ENCODE results near the gene CDKL1.

The CDKL1 gene

DNA sequence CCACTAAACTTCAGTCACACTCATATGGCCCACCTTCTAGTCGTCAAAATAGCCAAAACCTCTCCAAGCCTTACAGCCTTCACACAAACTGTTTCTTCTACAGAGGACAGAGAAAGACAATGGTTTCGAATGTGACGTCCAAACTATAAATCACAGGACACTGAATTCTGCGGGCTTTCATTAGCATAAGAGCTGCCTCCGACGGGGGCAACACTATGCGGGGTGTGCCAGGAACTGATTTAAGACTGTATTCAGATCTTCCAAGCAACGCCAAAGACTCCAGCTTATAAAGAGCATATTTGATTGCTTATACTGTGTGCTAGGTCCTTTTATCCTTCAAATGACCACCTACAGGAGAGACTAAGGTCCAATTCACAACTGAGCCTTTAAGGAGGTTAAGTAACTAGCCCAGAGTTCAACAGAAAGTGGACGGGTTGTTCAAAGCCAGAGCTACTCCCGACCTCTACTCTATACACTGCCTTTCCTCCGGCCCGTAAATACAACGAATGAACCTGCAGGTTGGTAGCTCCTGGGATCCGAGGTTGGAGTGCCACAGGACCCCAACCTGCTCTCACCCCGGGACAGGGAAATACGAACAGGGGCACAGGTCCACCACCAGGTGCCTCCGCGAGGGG, 85.2 kb downstream of the CDKL1 start:
- Histone ChIP-seq H3K36me3 (ENCODE audit: insufficient read depth, low read length) (no peaks in the 10 kb centered on the region), H3K4me1 (ENCODE audit: control insufficient read depth, insufficient read depth, low read length, unreplicated experiment) (peaks cover 17% of the 10 kb centered on the region), H3K27me3 (ENCODE audit: insufficient read depth, low read length) (no peaks in the 10 kb centered on the region), H2AFZ (ENCODE audit: low read length, unreplicated experiment) (peak overlapping the region; percentile 86), H3K4me3 (ENCODE audit: low read depth, low read length) (peak overlapping the region; percentile 89), H3K79me2 (ENCODE audit: control insufficient read depth, insufficient read depth, low read length, unreplicated experiment) (peaks cover 13% of the 10 kb centered on the region), H3K27ac (ENCODE audit: low read depth, low read length) (no peak overlapping the region)

DNA sequence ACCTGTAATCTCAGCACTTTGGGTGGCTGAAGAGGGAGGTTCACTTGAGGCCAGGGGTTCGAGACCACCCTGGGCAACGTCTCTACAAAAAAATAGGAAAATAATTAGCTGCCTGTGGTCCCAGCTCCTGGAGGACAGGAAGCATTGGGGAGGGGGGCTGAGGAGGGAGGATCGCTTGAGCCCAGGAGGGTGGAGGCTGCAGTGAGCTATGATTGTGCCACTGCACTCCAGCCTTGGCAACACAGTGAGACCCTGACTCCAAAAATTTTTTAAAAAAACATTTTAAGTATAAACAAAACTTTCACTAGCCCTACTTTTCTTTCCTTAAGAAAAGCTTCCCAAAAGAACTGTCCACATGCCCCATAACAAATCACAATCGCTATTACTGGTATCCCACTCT, 86.2 kb downstream of the CDKL1 start:
- Histone ChIP-seq H3K4me3 (ENCODE audit: low read depth, low read length) (no peak overlapping the region; the same call in 1 of the 2 replicates), H2AFZ (ENCODE audit: low read length, unreplicated experiment) (no peak overlapping the region), H3K79me2 (ENCODE audit: control insufficient read depth, insufficient read depth, low read length, unreplicated experiment) (peaks cover 13% of the 10 kb centered on the region), H3K27ac (ENCODE audit: low read depth, low read length) (no peak overlapping the region), H3K4me1 (ENCODE audit: control insufficient read depth, insufficient read depth, low read length, unreplicated experiment) (peaks cover 17% of the 10 kb centered on the region), H3K27me3 (ENCODE audit: insufficient read depth, low read length) (no peaks in the 10 kb centered on the region), H3K36me3 (ENCODE audit: insufficient read depth, low read length) (no peaks in the 10 kb centered on the region)

- Histone ChIP-seq H3K4me3 (ENCODE audit: low read depth, low read length) (no peak overlapping the region), H3K4me1 (ENCODE audit: control insufficient read depth, insufficient read depth, low read length, unreplicated experiment) (peaks cover 16% of the 10 kb centered on the region), H3K27ac (ENCODE audit: low read depth, low read length) (peak overlapping the region; percentile 12), H3K27me3 (ENCODE audit: insufficient read depth, low read length) (no peaks in the 10 kb centered on the region), H2AFZ (ENCODE audit: low read length, unreplicated experiment) (peak overlapping the region; percentile 42), H3K79me2 (ENCODE audit: control insufficient read depth, insufficient read depth, low read length, unreplicated experiment) (peaks cover 11% of the 10 kb centered on the region), H3K36me3 (ENCODE audit: insufficient read depth, low read length) (no peaks in the 10 kb centered on the region)
These were observed 88.2 kb downstream of the CDKL1 start for GRCh38 chr14:50308363-50308915.

- no peaks in the 10 kb centered on the region for H3K79me2 ChIP-seq (ENCODE audit: control insufficient read depth, insufficient read depth, low read length, unreplicated experiment)
- H3K27me3 ChIP-seq (ENCODE audit: insufficient read depth, low read length): no peaks in the 10 kb centered on the region
- no peak overlapping the region for H3K27ac ChIP-seq (ENCODE audit: low read depth, low read length)
- H3K4me3 ChIP-seq (ENCODE audit: low read depth, low read length): no peak overlapping the region
- peaks cover 4% of the 10 kb centered on the region; the same call in 1 of the 2 replicates for H3K36me3 ChIP-seq (ENCODE audit: insufficient read depth, low read length)
- H2AFZ ChIP-seq (ENCODE audit: low read length, unreplicated experiment): no peak overlapping the region
- H3K4me1 ChIP-seq (ENCODE audit: control insufficient read depth, insufficient read depth, low read length, unreplicated experiment): peaks cover 4% of the 10 kb centered on the region
These were observed 92.8 kb downstream of the CDKL1 start for GRCh38 chr14:50303744-50304471.

DNA sequence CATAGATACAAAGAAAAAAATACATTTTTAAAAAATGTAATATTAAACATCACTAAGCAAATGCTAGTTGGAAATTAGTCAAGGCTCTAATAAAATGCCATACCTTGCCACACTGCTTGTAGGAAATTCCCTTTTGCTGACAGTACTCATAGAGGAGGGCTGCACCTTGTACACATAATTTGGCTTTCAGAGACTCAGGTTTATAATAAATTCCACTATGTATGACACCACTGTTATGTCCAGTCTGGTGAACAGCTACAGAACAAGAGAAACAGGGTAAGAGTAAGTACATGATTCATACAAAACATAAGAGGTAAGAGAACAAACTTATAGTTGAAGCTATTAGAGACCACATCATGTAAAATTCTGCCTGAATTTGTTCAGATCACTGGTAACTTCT, 94.8 kb downstream of the CDKL1 start:
- H3K27ac ChIP-seq (ENCODE audit: low read depth, low read length): no peak overlapping the region
- peaks cover 4% of the 10 kb centered on the region; the same call in 1 of the 2 replicates for H3K36me3 ChIP-seq (ENCODE audit: insufficient read depth, low read length)
- H3K4me1 ChIP-seq (ENCODE audit: control insufficient read depth, insufficient read depth, low read length, unreplicated experiment): no peaks in the 10 kb centered on the region
- H3K4me3 ChIP-seq (ENCODE audit: low read depth, low read length): no peak overlapping the region
- H2AFZ ChIP-seq (ENCODE audit: low read length, unreplicated experiment): no peak overlapping the region
- no peaks in the 10 kb centered on the region for H3K79me2 ChIP-seq (ENCODE audit: control insufficient read depth, insufficient read depth, low read length, unreplicated experiment)
- no peaks in the 10 kb centered on the region for H3K27me3 ChIP-seq (ENCODE audit: insufficient read depth, low read length)

DNA sequence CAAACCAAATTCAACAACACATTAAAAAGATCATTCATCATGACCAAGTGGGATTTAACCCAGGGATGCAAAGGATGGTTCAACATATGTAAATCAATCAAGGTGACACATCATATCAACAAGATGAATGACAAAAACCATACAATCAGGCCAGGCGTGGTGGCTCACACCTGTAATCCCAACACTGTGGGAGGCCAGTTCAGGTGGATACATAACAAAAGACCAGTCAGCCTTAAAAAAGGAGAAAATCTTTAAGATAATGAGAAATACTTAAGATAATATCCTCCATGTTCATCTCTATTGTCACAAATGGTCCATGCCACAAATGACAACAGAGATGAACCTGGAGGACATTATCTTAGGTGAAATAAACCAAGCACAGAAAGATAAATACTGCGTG, 97.1 kb downstream of the CDKL1 start:
- no peak overlapping the region for H3K4me3 ChIP-seq (ENCODE audit: low read depth, low read length)
- peaks cover 4% of the 10 kb centered on the region; the same call in 1 of the 2 replicates for H3K36me3 ChIP-seq (ENCODE audit: insufficient read depth, low read length)
- no peaks in the 10 kb centered on the region for H3K4me1 ChIP-seq (ENCODE audit: control insufficient read depth, insufficient read depth, low read length, unreplicated experiment)
- H3K27me3 ChIP-seq (ENCODE audit: insufficient read depth, low read length): no peaks in the 10 kb centered on the region
- no peak overlapping the region for H3K27ac ChIP-seq (ENCODE audit: low read depth, low read length)
- H3K79me2 ChIP-seq (ENCODE audit: control insufficient read depth, insufficient read depth, low read length, unreplicated experiment): no peaks in the 10 kb centered on the region
- no peak overlapping the region for H2AFZ ChIP-seq (ENCODE audit: low read length, unreplicated experiment)

- no peak overlapping the region for H2AFZ ChIP-seq (ENCODE audit: low read length, unreplicated experiment)
- H3K4me1 ChIP-seq (ENCODE audit: control insufficient read depth, insufficient read depth, low read length, unreplicated experiment): no peaks in the 10 kb centered on the region
- H3K36me3 ChIP-seq (ENCODE audit: insufficient read depth, low read length): peaks cover 7% of the 10 kb centered on the region; the same call in 1 of the 2 replicates
- no peaks in the 10 kb centered on the region for H3K27me3 ChIP-seq (ENCODE audit: insufficient read depth, low read length)
- H3K4me3 ChIP-seq (ENCODE audit: low read depth, low read length): no peak overlapping the region
- no peak overlapping the region for H3K27ac ChIP-seq (ENCODE audit: low read depth, low read length)
- no peaks in the 10 kb centered on the region for H3K79me2 ChIP-seq (ENCODE audit: control insufficient read depth, insufficient read depth, low read length, unreplicated experiment)
These were observed 106.4 kb downstream of the CDKL1 start for GRCh38 chr14:50290306-50290705.

- Histone ChIP-seq H3K79me2 (ENCODE audit: control insufficient read depth, insufficient read depth, low read length, unreplicated experiment) (no peaks in the 10 kb centered on the region), H3K27me3 (ENCODE audit: insufficient read depth, low read length) (no peaks in the 10 kb centered on the region), H3K4me3 (ENCODE audit: low read depth, low read length) (no peak overlapping the region), H3K4me1 (ENCODE audit: control insufficient read depth, insufficient read depth, low read length, unreplicated experiment) (no peaks in the 10 kb centered on the region), H3K27ac (ENCODE audit: low read depth, low read length) (no peak overlapping the region), H3K36me3 (ENCODE audit: insufficient read depth, low read length) (peaks cover 7% of the 10 kb centered on the region; the same call in 1 of the 2 replicates), H2AFZ (ENCODE audit: low read length, unreplicated experiment) (no peak overlapping the region)
These were observed 108.5 kb downstream of the CDKL1 start for GRCh38 chr14:50288146-50288545.

DNA sequence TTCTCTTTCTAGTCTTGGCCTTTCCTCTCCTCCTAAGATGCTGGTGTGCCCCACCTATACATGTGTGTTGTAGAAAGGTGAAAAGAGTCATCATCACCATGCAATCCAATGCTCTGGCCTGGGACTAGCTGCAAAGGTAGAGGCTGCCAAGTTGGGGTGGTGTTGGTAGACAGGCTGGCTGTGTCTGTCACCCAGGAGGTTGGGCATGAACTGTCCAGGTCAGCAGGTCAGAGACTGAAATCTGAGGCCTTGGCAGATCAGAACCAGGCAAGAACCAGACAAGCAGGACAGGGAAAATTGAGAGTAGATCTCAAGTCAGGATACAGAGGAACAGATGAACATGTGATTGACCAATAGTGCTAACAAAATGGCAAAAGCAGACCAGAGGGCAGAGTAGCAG, 110.8 kb downstream of the CDKL1 start:
- Histone ChIP-seq H3K27me3 (ENCODE audit: insufficient read depth, low read length) (no peaks in the 10 kb centered on the region), H3K4me3 (ENCODE audit: low read depth, low read length) (no peak overlapping the region), H3K27ac (ENCODE audit: low read depth, low read length) (no peak overlapping the region), H3K4me1 (ENCODE audit: control insufficient read depth, insufficient read depth, low read length, unreplicated experiment) (no peaks in the 10 kb centered on the region), H2AFZ (ENCODE audit: low read length, unreplicated experiment) (no peak overlapping the region), H3K79me2 (ENCODE audit: control insufficient read depth, insufficient read depth, low read length, unreplicated experiment) (no peaks in the 10 kb centered on the region), H3K36me3 (ENCODE audit: insufficient read depth, low read length) (no peaks in the 10 kb centered on the region)
